ENCODE data around the gene TNS3. TPM values are rescaled to one million over a fixed set of nuclear protein-coding genes. Genes with fewer than 3 reads are reported as not detected.

Gene TNS3
- total and polyA plus RNA-seq, 2 of the 13 experiments (the other 11 are each of a cell fraction or from before 2014, with no cell fraction given) = 52.9 to 55.7 TPM

- TF ChIP-seq ZNF710 (CRISPR knock-in tag; IDR thresholded peaks at IDR 0.05; ENCODE audit: borderline replicate concordance) = no peak
- TF ChIP-seq MLXIP (CRISPR knock-in tag; IDR thresholded peaks at IDR 0.05; ENCODE audit: borderline replicate concordance) = no peak
- TF ChIP-seq ZNF20 (CRISPR knock-in tag; IDR thresholded peaks at IDR 0.05) = no peak
- no peak for TF ChIP-seq ZNF547 (CRISPR knock-in tag; IDR thresholded peaks at IDR 0.05)
- no peak for TF ChIP-seq SOX6 (IDR thresholded peaks at IDR 0.05)
- TF ChIP-seq SOX6 (CRISPR knock-in tag; IDR thresholded peaks at IDR 0.05) = no peak
Observed at GRCh38 chr7:47343061-47343455, 238.9 kb downstream of the TNS3 start (continued).

GRCh38 chr7:47342296-47343060 lies 239.4 kb downstream of the TNS3 start:
- H3K79me2 ChIP-seq (ENCODE audit: insufficient read depth, low read length) = no peaks in the 10 kb centered on the region
- 97% methylated on average over 5 of the region's 5 CpGs for WGBS (ENCODE audit: low lambda C conversion rate)
- no peak overlapping the region for H3K4me2 ChIP-seq (ENCODE audit: low read depth, low read length)
- no peak overlapping the region for H3K9ac ChIP-seq (ENCODE audit: insufficient read depth, low read depth, low read length)
- H3K27ac ChIP-seq (ENCODE audit: extremely low read length, insufficient read depth, low read length) = no peak overlapping the region
- H3K27me3 ChIP-seq (ENCODE audit: control insufficient read depth in 1 of 2, insufficient read depth in 2 of 2, low read length in 2 of 2) = no peaks in the 10 kb centered on the region
- TF ChIP-seq TBL1XR1 (IDR thresholded peaks at IDR 0.05; ENCODE audit: borderline replicate concordance, low read length, partially characterized antibody) (no peak), RBM22 (optimal IDR thresholded peaks at IDR 0.05; ENCODE audit: low read length) (peak; percentile 72)
- H4K20me1 ChIP-seq (ENCODE audit: insufficient read depth, low read length) = peaks cover 15% of the 10 kb centered on the region; the same call in 1 of the 2 replicates
- no peak for DNase-seq (ENCODE audit: low spot score)
- no peak overlapping the region for H3K4me3 ChIP-seq (replicated peaks in 1 of 3; ENCODE audit: insufficient read depth in 1 of 3, low read depth in 2 of 3, low read length in 3 of 3)
- peaks cover 28 to 75% of the 10 kb centered on the region in 2 experiments for H3K36me3 ChIP-seq (replicated peaks in 1 of 2; ENCODE audit: control insufficient read depth in 1 of 2, insufficient read depth in 2 of 2, low read length in 2 of 2)
- no peaks in the 10 kb centered on the region for H3K4me1 ChIP-seq (ENCODE audit: insufficient read depth, low read length)
- H3K9me3 ChIP-seq (ENCODE audit: low read length) = no peaks in the 10 kb centered on the region
- intact Hi-C loops (cut with micrococcal nuclease; ENCODE audit: unreplicated experiment) = no loop called here
- ChIA-PET CTCF (ENCODE audit: low intra/inter-chr PET ratio, low total read pairs) (no interaction called here), POLR2A (no interaction called here)
- no TSS peak for BruUV-seq (replicated peaks)
- ATAC-seq = no peak; the same call in 2 of the 3 replicates
- no peak overlapping the region for H2AFZ ChIP-seq (ENCODE audit: low read length)
- FAIRE-seq = no peak
- in situ Hi-C loops (cut with HindIII; ENCODE audit: extremely low pct_ligation_motif_present, low pct_unique_long_range_greater_than_20kb) = no loop called here

Measured in HepG2 (cell line).